GM12878 (cell line): ENCODE data around the gene KPNA4. TPM values are rescaled to one million over a fixed set of nuclear protein-coding genes. Genes with fewer than 3 reads are reported as not detected.

Source experiments
- ATAC-seq: fragments of 200-7000 bp; cut with Tn5 transposase; 3 replicates; pipeline ENCODE4 v1.9.1; 2020; ENCODE audit warnings: mild to moderate bottlenecking, moderate library complexity
- BruUV-seq: library from RNA; stranded (reverse); fragments of 400-500 nt; replicated peaks from 2 replicates; lab custom pipeline; 2021; lab: Mats Ljungman, UMichigan
- CTCF ChIA-PET: fragments of 300-600 bp; sonication (Branson Sonifier 250); formaldehyde crosslinking; extraction: SDS; loops from one replicate; lab custom pipeline; 2021; ENCODE audit warnings: inconsistent platforms; lab: Yijun Ruan, JAX
- POLR2A ChIA-PET: fragments of 350-600 bp; formaldehyde crosslinking; extraction: SDS; loops from one replicate; lab custom pipeline; 2021; ENCODE audit warnings: inconsistent platforms; lab: Charles Lee
- RAD21 ChIA-PET: fragments of 300-600 bp; sonication (Branson Sonifier 250); formaldehyde crosslinking; loops from one replicate; lab custom pipeline; 2023; ENCODE audit warnings: antibody characterized with exemption; ENCODE audit not compliant: unreplicated experiment; lab: Charles Lee
- SMC1A ChIA-PET: fragments of 300-600 bp; sonication (Branson Sonifier 250); formaldehyde crosslinking; loops from one replicate; lab custom pipeline; 2023; ENCODE audit not compliant: unreplicated experiment, uncharacterized antibody; lab: Charles Lee
- DNase-seq: peaks from one replicate; pipeline ENCODE4 v3.0.0-alpha.2; 2011; ENCODE audit warnings: low read depth, low spot score
- FAIRE-seq: peaks from 3 replicates; lab custom pipeline; 2011; peaks lifted over from hg19 to GRCh38; lab: Jason Lieb, UNC
- H2AFZ ChIP-seq: 2 replicates; pipeline ENCODE4 v1.6.0; 2011; ENCODE audit warnings: low read depth, low read length, control low read depth; ENCODE audit not compliant: control insufficient read depth
- H3K27ac ChIP-seq: 2 replicates; pipeline ENCODE4 v1.5.1; 2011; ENCODE audit warnings: control low read depth; ENCODE audit not compliant: control insufficient read depth, insufficient read depth
- H3K27me3 ChIP-seq, 2 experiments: replicated peaks in 1 of 2; 2 replicates each; pipeline versions ENCODE4 v1.6.0 to v1.6.1; 2011; ENCODE audit warnings: low read length in 1 of 2; ENCODE audit not compliant: control insufficient read depth in 2 of 2, insufficient read depth in 2 of 2
- H3K36me3 ChIP-seq, 2 experiments: 2 replicates each; pipeline ENCODE4 v1.5.1; 2011; ENCODE audit warnings: low read length in 1 of 2; ENCODE audit not compliant: control insufficient read depth in 2 of 2, insufficient read depth in 2 of 2
- H3K4me1 ChIP-seq: 2 replicates; pipeline ENCODE4 v1.6.1; 2011; ENCODE audit warnings: mild to moderate bottlenecking, low read length, moderate library complexity, mixed read lengths; ENCODE audit not compliant: control insufficient read depth, insufficient read depth
- H3K4me2 ChIP-seq: 2 replicates; pipeline ENCODE4 v1.6.0; 2011; ENCODE audit warnings: control low read depth; ENCODE audit not compliant: control insufficient read depth, insufficient read depth
- H3K4me3 ChIP-seq: fragments of 200-600 bp; sonication (generic); 2 replicates; pipeline ENCODE4 v1.5.1; 2016
- H3K79me2 ChIP-seq: 2 replicates; pipeline ENCODE4 v1.6.0; 2011; ENCODE audit warnings: low read length; ENCODE audit not compliant: control insufficient read depth, insufficient read depth
- H3K9ac ChIP-seq: 2 replicates; pipeline ENCODE4 v1.8.0; 2011; ENCODE audit warnings: low read length, control low read depth, mixed read lengths; ENCODE audit not compliant: control insufficient read depth, insufficient read depth
- H3K9me3 ChIP-seq: replicated peaks from 3 replicates; pipeline ENCODE4 v1.5.1; 2011; ENCODE audit warnings: mild to moderate bottlenecking, low read length; ENCODE audit not compliant: control insufficient read depth, insufficient read depth
- H4K20me1 ChIP-seq: 2 replicates; pipeline ENCODE4 v1.6.0; 2011; ENCODE audit not compliant: control insufficient read depth, insufficient read depth
- GATAD2B ChIP-seq: fragments of 450-650 bp; conservative IDR thresholded peaks from 2 replicates; pipeline ENCODE4 v1.6.1; 2017; ENCODE audit warnings: low read depth, mild to moderate bottlenecking, moderate library complexity
- HDAC6 ChIP-seq: fragments of 200-600 bp; sonication (generic); IDR thresholded peaks from one replicate; pipeline ENCODE4 v1.8.0; 2017; ENCODE audit warnings: antibody characterized with exemption; ENCODE audit not compliant: unreplicated experiment
- JUND ChIP-seq: IDR thresholded peaks from 2 replicates; pipeline ENCODE4 v1.6.1; 2012; ENCODE audit warnings: low read depth, mild to moderate bottlenecking, low read length, improper control_type of control experiment, moderate library complexity
- YBX1 ChIP-seq: fragments of 450-650 bp; IDR thresholded peaks from 2 replicates; pipeline ENCODE4 v1.6.1; 2016; ENCODE audit warnings: antibody characterized with exemption
- WGBS: methylation state at CpG from one replicate; pipeline ENCODE4 v1.1.6; 2016; ENCODE audit warnings: low lambda C conversion rate; ENCODE audit not compliant: insufficient replicate concordance, insufficient coverage; ENCODE audit errors: missing lambda C conversion rate; 5-methylcytosine and 5-hydroxymethylcytosine counted together
- in situ Hi-C: fragments of 300-500 bp; cut with MboI; formaldehyde crosslinking; loops from 9 replicates; pipeline ENCODE4 v1.14.3; 2018; ENCODE audit warnings: mixed read lengths
- intact Hi-C: fragments of 100-400 bp; cut with micrococcal nuclease; formaldehyde crosslinking; loops from one replicate; pipeline ENCODE4 v1.14.2; 2022; ENCODE audit not compliant: unreplicated experiment
- polyA plus RNA-seq, 11 experiments: library from polyadenylated mRNA; depleted of rRNA in 4 of 11; unstranded in 6 of 11; stranded (reverse) in 5 of 11; fragments of >200 nt; fragmentation: Nextera tagmentation in 4 of 11; fragmentation: Illumina TruSeq in 1 of 11; extraction: Ambion mirVana in 4 of 11; extraction: Trizol in 1 of 11; gene quantifications; 1 replicate in 1 of 11; 2 replicates in 10 of 11; pipeline versions ENCODE4 v1.2.1 to v1.2.3, GENCODE V29; 2011 to 2016; ENCODE audit warnings: inconsistent platforms in 2 of 11, missing spikeins in 2 of 11, low read depth in 1 of 11
- total RNA-seq, 4 experiments: library from RNA; depleted of rRNA in 3 of 4; stranded (reverse); fragments of >200 nt in 3 of 4; fragmentation: Illumina TruSeq in 1 of 4; extraction: Trizol in 1 of 4; gene quantifications; 2 replicates each; pipeline versions ENCODE4 v1.2.1 to v1.2.3, GENCODE V29; 2013 to 2021
- TF ChIP-seq, protein P1 (sequence below): IDR thresholded peaks from 2 replicates; pipeline ENCODE4 v1.6.1; 2012; ENCODE audit warnings: improper control_type of control experiment, low read depth, low read length; ENCODE audit not compliant: insufficient replicate concordance
- TF ChIP-seq, protein P2 (sequence below): IDR thresholded peaks from 2 replicates; pipeline ENCODE4 v1.6.1; 2012; ENCODE audit warnings: low read length, inconsistent platforms

Gene KPNA4
- total and polyA plus RNA-seq, 10 of the 15 experiments (the other 5 are each of a cell fraction or from before 2014, with no cell fraction given), result 9.9 to 40.6 (median 18.1) TPM

DNA sequence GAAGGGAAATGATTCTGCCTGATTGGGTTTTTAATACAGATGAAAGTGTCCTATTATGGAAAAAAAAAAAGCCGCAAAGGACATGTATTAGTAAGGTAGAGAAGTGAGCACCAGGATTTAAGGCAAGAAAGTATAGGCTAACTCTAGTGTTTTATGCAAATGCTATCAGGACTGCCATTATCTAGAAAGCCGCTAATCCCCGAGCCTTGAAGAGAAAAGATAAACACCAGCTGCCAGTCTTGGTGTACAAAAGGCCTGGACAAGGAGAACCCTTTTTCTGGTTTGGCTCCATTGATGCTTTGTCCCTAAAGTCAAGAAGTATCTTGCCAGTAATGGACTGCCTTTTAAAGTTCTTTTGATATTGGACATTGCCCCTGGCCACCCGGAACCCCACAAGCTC, 107.2 kb downstream of the KPNA4 start:
- H3K4me3 ChIP-seq, result no peak overlapping the region
- no peaks in the 10 kb centered on the region; a peak in 1 of 4 replicates for H3K27me3 ChIP-seq
- SMC1A ChIA-PET, result interaction anchor here (0.9 kb wide), 1 partner anchor 89 kb away, joined by 3 read pairs; no protein-coding TSS in a partner anchor
- no peaks in the 10 kb centered on the region for H4K20me1 ChIP-seq
- 79% methylated on average over 4 of the region's 4 CpGs for WGBS
- ATAC-seq (no peak), FAIRE-seq (no peak), DNase-seq (no peak)
- no peak for TF ChIP-seq GATAD2B
- no peak overlapping the region for H3K9ac ChIP-seq
- H3K36me3 ChIP-seq, result no peaks in the 10 kb centered on the region
- H3K4me1 ChIP-seq, result no peaks in the 10 kb centered on the region
- H3K27ac ChIP-seq, result no peak overlapping the region
- no peak overlapping the region for H2AFZ ChIP-seq
- in situ Hi-C loops, result no loop called here
- no TSS peak for BruUV-seq
- CTCF ChIA-PET, result no interaction called here
- intact Hi-C loops, result no loop called here
- no peaks in the 10 kb centered on the region for H3K79me2 ChIP-seq
- no peak overlapping the region for H3K4me2 ChIP-seq
- POLR2A ChIA-PET, result interaction anchor here (2.6 kb wide), 1 partner anchor 8 kb away, joined by 10 read pairs; the partner anchor contains the start of gene TRIM59
- H3K9me3 ChIP-seq, result no peaks in the 10 kb centered on the region; the same call in 2 of the 3 replicates
- RAD21 ChIA-PET, result interaction anchor here (0.7 kb wide), 1 partner anchor 15 kb away, joined by 3 read pairs; no protein-coding TSS in a partner anchor

DNA sequence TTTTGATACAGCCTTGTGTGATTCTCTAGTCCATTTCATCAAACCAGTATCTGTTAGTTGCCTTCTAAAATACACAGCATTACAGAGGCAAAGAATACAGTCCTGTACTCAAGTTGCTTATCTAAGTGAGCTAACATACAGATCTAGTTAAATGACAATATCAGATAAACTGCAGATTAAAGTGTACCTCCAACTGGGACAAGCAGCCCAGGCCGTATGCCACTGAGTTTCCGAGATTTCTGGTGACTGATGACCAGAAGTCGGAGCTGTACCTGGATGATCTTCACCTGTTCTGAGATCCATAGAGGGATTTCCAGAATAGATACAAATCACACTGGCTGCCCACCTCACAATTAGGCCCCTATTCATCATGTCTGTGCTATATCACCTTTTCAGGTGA, 109.5 kb downstream of the KPNA4 start:
- CTCF ChIA-PET, result interaction anchor here (1.2 to 1.6 kb wide), 2 partner anchors 9 to 292 kb away, joined by 4 read pairs; no protein-coding TSS in a partner anchor

More for the DNA sequence above, 109.5 kb downstream of the KPNA4 start:
- Histone ChIP-seq H4K20me1 (no peaks in the 10 kb centered on the region), H2AFZ (no peak overlapping the region), H3K27ac (no peak overlapping the region), H3K4me1 (no peaks in the 10 kb centered on the region), H3K4me3 (no peak overlapping the region), H3K9ac (no peak overlapping the region)
- ChIA-PET POLR2A (no interaction called here), SMC1A (interaction anchor here (0.9 kb wide), 1 partner anchor 17 kb away, joined by 4 read pairs; no protein-coding TSS in a partner anchor)
- BruUV-seq, result no TSS peak
- TF ChIP-seq, protein P1, sequence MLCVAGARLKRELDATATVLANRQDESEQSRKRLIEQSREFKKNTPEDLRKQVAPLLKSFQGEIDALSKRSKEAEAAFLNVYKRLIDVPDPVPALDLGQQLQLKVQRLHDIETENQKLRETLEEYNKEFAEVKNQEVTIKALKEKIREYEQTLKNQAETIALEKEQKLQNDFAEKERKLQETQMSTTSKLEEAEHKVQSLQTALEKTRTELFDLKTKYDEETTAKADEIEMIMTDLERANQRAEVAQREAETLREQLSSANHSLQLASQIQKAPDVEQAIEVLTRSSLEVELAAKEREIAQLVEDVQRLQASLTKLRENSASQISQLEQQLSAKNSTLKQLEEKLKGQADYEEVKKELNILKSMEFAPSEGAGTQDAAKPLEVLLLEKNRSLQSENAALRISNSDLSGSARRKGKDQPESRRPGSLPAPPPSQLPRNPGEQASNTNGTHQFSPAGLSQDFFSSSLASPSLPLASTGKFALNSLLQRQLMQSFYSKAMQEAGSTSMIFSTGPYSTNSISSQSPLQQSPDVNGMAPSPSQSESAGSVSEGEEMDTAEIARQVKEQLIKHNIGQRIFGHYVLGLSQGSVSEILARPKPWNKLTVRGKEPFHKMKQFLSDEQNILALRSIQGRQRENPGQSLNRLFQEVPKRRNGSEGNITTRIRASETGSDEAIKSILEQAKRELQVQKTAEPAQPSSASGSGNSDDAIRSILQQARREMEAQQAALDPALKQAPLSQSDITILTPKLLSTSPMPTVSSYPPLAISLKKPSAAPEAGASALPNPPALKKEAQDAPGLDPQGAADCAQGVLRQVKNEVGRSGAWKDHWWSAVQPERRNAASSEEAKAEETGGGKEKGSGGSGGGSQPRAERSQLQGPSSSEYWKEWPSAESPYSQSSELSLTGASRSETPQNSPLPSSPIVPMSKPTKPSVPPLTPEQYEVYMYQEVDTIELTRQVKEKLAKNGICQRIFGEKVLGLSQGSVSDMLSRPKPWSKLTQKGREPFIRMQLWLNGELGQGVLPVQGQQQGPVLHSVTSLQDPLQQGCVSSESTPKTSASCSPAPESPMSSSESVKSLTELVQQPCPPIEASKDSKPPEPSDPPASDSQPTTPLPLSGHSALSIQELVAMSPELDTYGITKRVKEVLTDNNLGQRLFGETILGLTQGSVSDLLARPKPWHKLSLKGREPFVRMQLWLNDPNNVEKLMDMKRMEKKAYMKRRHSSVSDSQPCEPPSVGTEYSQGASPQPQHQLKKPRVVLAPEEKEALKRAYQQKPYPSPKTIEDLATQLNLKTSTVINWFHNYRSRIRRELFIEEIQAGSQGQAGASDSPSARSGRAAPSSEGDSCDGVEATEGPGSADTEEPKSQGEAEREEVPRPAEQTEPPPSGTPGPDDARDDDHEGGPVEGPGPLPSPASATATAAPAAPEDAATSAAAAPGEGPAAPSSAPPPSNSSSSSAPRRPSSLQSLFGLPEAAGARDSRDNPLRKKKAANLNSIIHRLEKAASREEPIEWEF, result no peak
- TF ChIP-seq JUND (no peak), YBX1 (no peak), HDAC6 (no peak)
- TF ChIP-seq, protein P2, sequence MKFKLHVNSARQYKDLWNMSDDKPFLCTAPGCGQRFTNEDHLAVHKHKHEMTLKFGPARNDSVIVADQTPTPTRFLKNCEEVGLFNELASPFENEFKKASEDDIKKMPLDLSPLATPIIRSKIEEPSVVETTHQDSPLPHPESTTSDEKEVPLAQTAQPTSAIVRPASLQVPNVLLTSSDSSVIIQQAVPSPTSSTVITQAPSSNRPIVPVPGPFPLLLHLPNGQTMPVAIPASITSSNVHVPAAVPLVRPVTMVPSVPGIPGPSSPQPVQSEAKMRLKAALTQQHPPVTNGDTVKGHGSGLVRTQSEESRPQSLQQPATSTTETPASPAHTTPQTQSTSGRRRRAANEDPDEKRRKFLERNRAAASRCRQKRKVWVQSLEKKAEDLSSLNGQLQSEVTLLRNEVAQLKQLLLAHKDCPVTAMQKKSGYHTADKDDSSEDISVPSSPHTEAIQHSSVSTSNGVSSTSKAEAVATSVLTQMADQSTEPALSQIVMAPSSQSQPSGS, result no peak
- TF ChIP-seq, all 136 proteins: peak for 0
- intact Hi-C loops, result no loop called here
- H3K4me2 ChIP-seq, result no peak overlapping the region
- no peaks in the 10 kb centered on the region; the same call in 2 of the 3 replicates for H3K9me3 ChIP-seq
- no peaks in the 10 kb centered on the region for H3K36me3 ChIP-seq
- no peak for FAIRE-seq
- RAD21 ChIA-PET, result no interaction called here
- H3K79me2 ChIP-seq, result no peaks in the 10 kb centered on the region
- 52% methylated on average over 3 of the region's 3 CpGs for WGBS
- DNase-seq, result no peak
- no peak for ATAC-seq
- in situ Hi-C loops, result no loop called here
- H3K27me3 ChIP-seq, result no peaks in the 10 kb centered on the region
